AG04449 (cell line): Measurements from ENCODE around the gene NPHP4.

Experiments
- CTCF ChIA-PET: fragments of 350-600 bp; formaldehyde crosslinking; extraction: SDS; loops from one replicate; lab custom pipeline; 2021; ENCODE audit warnings: antibody characterized with exemption; lab: Yijun Ruan, JAX
- POLR2A ChIA-PET: fragments of 400-600, 350-600 bp; formaldehyde crosslinking; extraction: SDS; loops from one replicate; lab custom pipeline; 2020; ENCODE audit warnings: antibody characterized with exemption, inconsistent platforms; lab: Yijun Ruan, JAX
- DNase-seq: peaks from one replicate; pipeline ENCODE4 v3.0.0-alpha.2; 2010; ENCODE audit warnings: low read depth, low spot score
- H3K4me3 ChIP-seq: 2 replicates; pipeline ENCODE4 v1.5.1; 2011; ENCODE audit warnings: low read depth, mild to moderate bottlenecking, control low read depth, low read length
- CTCF ChIP-seq: IDR thresholded peaks from one replicate; pipeline ENCODE4 v1.5.1; 2011; ENCODE audit warnings: mild to moderate bottlenecking, moderate library complexity, low read length, control low read depth, inconsistent platforms; ENCODE audit not compliant: insufficient read depth; ENCODE audit errors: missing control alignments

NPHP4 gene

GRCh38 chr1:5819391-5820025 lies 172.7 kb downstream of the NPHP4 start:
- ChIA-PET POLR2A (no interaction called here), CTCF (no interaction called here)
- H3K4me3 ChIP-seq: no peak overlapping the region
- no peak for DNase-seq
- TF ChIP-seq CTCF: no peak

- H3K4me3 ChIP-seq: no peak overlapping the region
- no peak for TF ChIP-seq CTCF
- POLR2A ChIA-PET: no interaction called here
- no peak for DNase-seq
- CTCF ChIA-PET: no interaction called here
These were observed 173.5 kb downstream of the NPHP4 start for GRCh38 chr1:5818755-5819154.

- POLR2A ChIA-PET: no interaction called here
- H3K4me3 ChIP-seq: no peak overlapping the region
- DNase-seq: no peak
- no peak for TF ChIP-seq CTCF
- CTCF ChIA-PET: no interaction called here
These were observed 176.5 kb downstream of the NPHP4 start for GRCh38 chr1:5815716-5816115.

DNA sequence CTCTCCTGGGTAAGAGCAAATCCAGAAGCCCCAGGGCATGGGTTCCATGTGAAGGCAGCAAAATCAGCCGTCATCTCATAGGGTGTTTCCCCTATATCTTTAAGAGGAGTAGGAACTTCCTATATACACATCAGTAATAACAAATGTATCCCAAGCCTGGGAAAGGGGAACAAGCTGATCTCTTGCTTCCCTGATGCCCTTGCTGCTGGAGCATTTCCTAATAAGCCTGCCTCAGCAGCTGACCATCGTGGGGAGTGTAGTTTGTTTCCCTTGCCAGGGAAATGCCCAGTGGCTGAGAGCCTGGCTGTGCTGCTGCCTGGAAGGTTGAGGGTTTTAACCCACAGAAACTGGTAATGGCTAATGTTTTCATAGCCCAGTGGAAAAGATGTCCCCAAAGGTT lies 177.0 kb downstream of the NPHP4 start:
- no peak for TF ChIP-seq CTCF
- H3K4me3 ChIP-seq: no peak overlapping the region
- ChIA-PET POLR2A (no interaction called here), CTCF (no interaction called here)
- DNase-seq: no peak

DNA sequence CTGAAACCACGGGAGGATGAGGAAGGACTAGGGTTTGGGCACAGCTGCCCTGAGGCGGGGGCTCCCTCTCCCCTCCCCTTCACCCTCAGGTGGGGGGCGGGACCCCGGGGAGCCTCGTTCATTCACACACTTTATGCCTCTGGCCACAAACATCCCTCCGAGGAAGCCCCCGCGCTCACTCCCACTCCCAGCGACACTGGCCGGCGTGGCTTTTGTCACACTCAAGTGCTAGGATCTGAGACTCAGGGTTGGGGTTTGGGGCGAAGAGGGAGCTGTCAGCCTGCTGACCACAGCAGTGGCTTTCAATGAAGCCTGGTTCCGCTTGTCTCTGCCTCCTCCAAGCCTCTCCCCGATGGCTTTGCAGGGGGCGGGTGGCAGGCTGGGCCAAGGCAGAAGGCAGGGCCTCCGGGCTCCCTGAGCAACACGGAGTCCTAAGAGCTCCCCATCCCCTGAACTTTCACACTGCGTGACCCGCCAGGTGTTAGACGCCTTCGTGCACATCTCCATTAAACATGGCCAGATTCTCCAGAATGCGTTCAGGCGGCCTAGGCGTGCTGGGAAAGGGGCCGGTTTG lies 178.1 kb downstream of the NPHP4 start:
- no peak overlapping the region for H3K4me3 ChIP-seq
- TF ChIP-seq CTCF: no peak
- ChIA-PET POLR2A (no interaction called here), CTCF (no interaction called here)
- DNase-seq: no peak

GRCh38 chr1:5813480-5813879 lies 178.7 kb downstream of the NPHP4 start:
- no peak for TF ChIP-seq CTCF
- POLR2A ChIA-PET: no interaction called here

More at GRCh38 chr1:5813480-5813879, 178.7 kb downstream of the NPHP4 start:
- no peak overlapping the region for H3K4me3 ChIP-seq
- no peak for DNase-seq
- CTCF ChIA-PET: no interaction called here
